ENCODE measurements around the gene FAS.

DNA sequence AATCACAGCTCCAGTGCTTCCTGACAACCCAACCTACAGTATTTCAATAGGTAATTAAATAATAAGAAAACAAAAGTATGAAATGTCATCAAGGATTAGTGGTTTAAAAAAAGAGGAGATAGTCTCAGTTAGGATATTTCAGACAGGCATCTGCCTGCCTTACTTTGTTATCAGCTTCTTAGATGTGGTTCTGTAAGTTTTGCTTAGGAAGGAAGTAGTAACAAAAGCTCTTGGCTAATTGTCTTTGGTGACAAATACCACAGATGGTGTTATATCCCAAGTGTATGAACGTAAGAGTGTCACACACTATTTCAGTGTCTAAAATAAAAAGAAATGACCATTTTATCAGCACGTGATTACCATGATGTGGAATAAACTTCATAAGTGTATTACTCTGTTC, 28.3 kb upstream of the FAS start:
- TF ChIP-seq, protein P1, sequence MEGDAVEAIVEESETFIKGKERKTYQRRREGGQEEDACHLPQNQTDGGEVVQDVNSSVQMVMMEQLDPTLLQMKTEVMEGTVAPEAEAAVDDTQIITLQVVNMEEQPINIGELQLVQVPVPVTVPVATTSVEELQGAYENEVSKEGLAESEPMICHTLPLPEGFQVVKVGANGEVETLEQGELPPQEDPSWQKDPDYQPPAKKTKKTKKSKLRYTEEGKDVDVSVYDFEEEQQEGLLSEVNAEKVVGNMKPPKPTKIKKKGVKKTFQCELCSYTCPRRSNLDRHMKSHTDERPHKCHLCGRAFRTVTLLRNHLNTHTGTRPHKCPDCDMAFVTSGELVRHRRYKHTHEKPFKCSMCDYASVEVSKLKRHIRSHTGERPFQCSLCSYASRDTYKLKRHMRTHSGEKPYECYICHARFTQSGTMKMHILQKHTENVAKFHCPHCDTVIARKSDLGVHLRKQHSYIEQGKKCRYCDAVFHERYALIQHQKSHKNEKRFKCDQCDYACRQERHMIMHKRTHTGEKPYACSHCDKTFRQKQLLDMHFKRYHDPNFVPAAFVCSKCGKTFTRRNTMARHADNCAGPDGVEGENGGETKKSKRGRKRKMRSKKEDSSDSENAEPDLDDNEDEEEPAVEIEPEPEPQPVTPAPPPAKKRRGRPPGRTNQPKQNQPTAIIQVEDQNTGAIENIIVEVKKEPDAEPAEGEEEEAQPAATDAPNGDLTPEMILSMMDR (IDR thresholded peaks at IDR 0.05), result no peak
- no peak for TF ChIP-seq EZH2 (IDR thresholded peaks at IDR 0.05; ENCODE audit: borderline replicate concordance, insufficient read depth, low read depth, low read length, poor library complexity, severe bottlenecking)

All from B cell (primary cell).